ENCODE measurements around the gene RGS7BP.
A peak's percentile ranks its signal among the peaks of the same experiment; 100 is the strongest.

Gene RGS7BP

GRCh38 chr5:64632251-64632650 lies 126.4 kb downstream of the RGS7BP start:
- DNase-seq (ENCODE audit: low read depth in 2 of 2), result no peak

DNA sequence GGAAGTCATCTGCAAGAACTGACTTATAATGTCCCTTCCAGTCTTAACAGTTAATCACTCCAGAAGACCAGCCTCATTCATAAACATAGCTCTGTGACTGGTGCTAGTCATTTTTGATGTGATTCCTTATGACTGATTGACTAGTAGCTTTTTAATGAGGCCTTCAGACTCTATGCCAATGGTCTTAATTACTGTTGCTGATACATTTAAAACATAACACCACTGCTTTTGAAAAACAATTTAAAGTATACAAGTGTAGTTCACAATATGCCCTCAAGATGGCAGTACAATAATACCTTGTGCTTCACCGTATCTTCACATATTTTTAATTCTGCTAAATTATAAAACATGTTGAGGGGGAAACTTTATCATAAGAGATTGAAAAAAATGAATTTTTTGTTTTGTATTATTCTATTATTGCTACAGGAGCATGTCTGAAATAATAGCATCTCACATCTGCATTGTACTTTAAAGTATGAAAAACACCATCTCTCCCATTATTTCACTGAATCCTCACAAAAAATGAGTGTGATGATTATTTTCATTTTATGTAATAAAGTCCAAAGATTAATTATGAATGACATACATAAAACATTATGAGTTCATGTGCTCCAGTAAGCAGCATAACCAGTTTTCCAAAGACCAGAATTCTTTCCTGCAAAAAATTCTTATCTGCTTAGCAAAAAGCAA lies 129.3 kb downstream of the RGS7BP start:
- DNase-seq (ENCODE audit: low read depth in 2 of 2), result no peak

DNA sequence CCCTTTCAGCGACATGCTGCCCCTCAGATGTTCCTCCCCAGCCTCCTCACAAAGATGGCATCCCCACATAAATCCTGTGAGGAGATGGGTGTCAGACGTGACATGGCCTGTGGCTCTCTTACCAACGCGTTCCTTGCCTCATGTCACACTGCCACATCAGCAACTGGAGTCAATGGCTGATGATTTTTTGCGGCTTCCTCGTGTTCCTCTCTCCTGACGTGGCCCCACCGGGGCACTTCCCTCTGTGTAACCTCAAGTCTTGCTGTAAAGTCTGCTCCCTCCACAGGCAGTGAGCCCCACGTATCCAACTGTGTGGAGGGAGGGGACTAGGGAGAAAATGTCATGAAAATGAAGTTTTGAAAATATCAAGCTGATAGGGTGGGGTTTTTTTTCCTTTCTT lies 131.3 kb downstream of the RGS7BP start:
- DNase-seq (ENCODE audit: low read depth in 2 of 2), result peak in 1 of 2 donors; percentile 0

- DNase-seq (ENCODE audit: low read depth in 2 of 2), result no peak
Measured at GRCh38 chr5:64637837-64638443, 132.1 kb downstream of the RGS7BP start.

DNA sequence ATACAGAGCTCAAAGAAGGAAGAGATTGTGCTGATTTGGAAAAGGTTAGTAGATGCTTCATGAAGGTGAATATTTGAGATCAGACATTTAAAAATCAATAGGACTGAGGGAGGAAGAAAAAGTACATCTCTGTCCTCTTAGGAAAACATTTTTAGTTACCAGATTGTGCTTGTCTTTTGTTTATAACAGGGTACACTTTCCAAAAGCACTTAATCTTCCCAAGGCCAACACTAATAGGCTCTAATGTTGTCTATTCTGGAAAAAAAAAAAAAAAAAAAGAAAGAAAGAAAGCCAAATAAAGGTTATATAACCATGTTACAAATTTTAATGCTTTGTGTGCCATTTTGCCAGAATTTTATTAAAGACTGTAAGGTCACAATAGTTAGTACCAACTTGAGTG lies 139.0 kb downstream of the RGS7BP start:
- no peak for DNase-seq (ENCODE audit: low read depth in 2 of 2)

DNA sequence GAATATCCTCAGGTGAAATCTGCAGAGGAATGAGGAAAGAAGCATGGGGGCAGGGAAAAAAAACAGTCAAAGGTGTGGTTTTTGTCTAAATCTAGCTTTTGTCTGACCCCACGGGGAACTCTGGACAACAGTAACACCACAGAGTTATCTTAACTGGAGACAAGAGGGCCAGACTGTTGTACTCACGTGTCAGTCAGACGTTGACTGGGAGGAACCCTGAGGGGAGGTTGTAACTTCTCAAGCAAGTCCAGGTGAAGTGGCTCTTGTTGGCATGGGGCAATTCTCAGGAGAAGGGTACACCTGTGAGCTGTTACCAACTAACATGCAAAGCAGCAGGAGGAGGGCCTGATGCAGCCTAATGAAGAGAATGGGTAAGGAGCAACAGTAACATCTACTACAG lies 140.4 kb downstream of the RGS7BP start:
- no peak for DNase-seq (ENCODE audit: low read depth in 2 of 2)

DNA sequence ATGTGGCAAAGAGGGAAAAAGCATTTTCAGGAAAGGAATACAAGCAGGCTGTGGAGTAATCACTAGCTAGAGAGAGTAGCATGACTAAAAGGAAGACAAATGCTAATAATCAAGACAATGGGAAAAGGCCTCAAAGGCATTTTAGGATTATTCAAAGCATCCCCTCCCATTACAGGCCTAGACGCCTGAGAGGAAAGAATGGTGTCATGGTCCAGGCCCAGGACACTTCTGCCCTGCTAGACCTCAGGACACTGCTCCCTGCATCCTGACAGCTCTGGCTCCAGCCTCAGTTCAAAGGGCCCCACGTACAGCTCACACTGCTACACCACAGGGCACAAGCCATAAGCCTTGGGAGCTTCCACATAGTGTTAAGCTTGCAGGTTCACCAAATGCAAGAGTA lies 143.7 kb downstream of the RGS7BP start:
- no peak for DNase-seq (ENCODE audit: low read depth in 2 of 2)

GRCh38 chr5:64653766-64654560 lies 148.1 kb downstream of the RGS7BP start:
- DNase-seq (ENCODE audit: low read depth in 2 of 2), result no peak

DNA sequence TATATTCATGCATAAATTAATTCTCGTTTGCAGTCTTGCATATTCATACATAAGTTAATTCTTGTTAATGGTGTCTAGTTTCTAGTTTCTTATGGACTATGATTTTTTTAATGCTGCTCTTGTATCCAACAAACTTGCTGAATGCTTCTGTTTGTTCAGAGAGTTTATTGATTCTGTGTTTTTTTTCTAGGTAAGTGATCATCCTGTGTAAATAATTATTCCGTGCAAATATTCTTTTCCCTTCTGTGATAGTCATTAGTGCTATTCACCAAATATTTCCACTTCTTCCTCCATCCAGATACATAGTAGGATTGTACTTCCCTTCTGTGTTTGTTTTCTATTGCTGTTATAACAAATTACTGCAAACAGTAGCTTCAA lies 148.7 kb downstream of the RGS7BP start:
- no peak for DNase-seq (ENCODE audit: low read depth in 2 of 2)

DNA sequence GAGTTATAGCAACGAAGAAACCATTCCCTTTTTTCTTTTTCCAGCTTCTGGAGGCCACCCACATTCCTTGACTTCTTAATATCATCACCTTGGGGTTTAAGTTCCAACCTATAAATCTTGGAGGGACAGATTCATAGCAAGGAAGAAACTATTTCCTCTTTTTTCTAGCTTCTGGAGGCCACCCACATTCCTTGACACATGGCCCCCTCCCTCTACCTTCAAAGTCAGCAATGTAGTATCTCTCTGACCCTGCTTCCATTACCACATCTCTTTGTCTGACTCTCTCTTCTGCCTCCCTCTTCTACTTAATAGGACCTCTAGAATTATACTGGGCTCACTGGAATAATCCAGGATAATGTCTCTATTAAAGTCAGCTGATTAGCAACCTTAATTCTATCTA lies 149.8 kb downstream of the RGS7BP start:
- DNase-seq (ENCODE audit: low read depth in 2 of 2), result no peak

GRCh38 chr5:64659289-64659688 lies 153.5 kb downstream of the RGS7BP start:
- DNase-seq (ENCODE audit: low read depth in 2 of 2), result no peak

Measured in stimulated activated CD8-positive, alpha-beta memory T cell treated with anti-CD3 and anti-CD28 coated beads, Interleukin-15, amount 100 ng/mL, for 48 hours (primary cell).